GM13976 (cell line): Measurements from ENCODE around the gene NKD1.

ENCODE experiments used
- DNase-seq: peaks from one replicate; pipeline ENCODE4 v3.0.0; 2012; ENCODE audit warnings: low spot score
- CTCF ChIP-seq: IDR thresholded peaks from 2 replicates; pipeline ENCODE4 v1.5.1; 2012; ENCODE audit warnings: borderline replicate concordance, mild to moderate bottlenecking; ENCODE audit not compliant: insufficient read depth; ENCODE audit errors: extremely low read depth, missing control alignments, control extremely low read depth
- in situ Hi-C: fragments of 300-500 bp; cut with MboI; formaldehyde crosslinking; loops from one replicate; pipeline ENCODE4 v1.12.0; 2022; ENCODE audit warnings: low sequenced_read_pairs, mixed read lengths, inconsistent platforms; ENCODE audit not compliant: unreplicated experiment

Gene NKD1

GRCh38 chr16:50519001-50519400 is 29.2 kb upstream of the NKD1 start:
- no peak for DNase-seq
- no peak for TF ChIP-seq CTCF
- in situ Hi-C loops: loop anchor here (25.0 kb wide), 1 partner anchor 307 kb away; no protein-coding TSS in a partner anchor

GRCh38 chr16:50519602-50520001 is 28.6 kb upstream of the NKD1 start:
- in situ Hi-C loops: loop anchor here (25.0 kb wide), 1 partner anchor 307 kb away; no protein-coding TSS in a partner anchor
- no peak for DNase-seq
- no peak for TF ChIP-seq CTCF

- no peak for TF ChIP-seq CTCF
- in situ Hi-C loops: loop anchor here (25.0 kb wide), 1 partner anchor 308 kb away; no protein-coding TSS in a partner anchor
- DNase-seq: no peak
Measured at GRCh38 chr16:50520451-50521245, 27.5 kb upstream of the NKD1 start.

- in situ Hi-C loops: loop anchor here (25.0 kb wide), 1 partner anchor 309 kb away; no protein-coding TSS in a partner anchor
- no peak for TF ChIP-seq CTCF
- no peak for DNase-seq
Measured at GRCh38 chr16:50521246-50521900, 26.8 kb upstream of the NKD1 start.

- no peak for DNase-seq
- in situ Hi-C loops: loop anchor here (25.0 kb wide), 1 partner anchor 310 kb away; no protein-coding TSS in a partner anchor
- no peak for TF ChIP-seq CTCF
Measured at GRCh38 chr16:50522324-50522723, 25.9 kb upstream of the NKD1 start.

- TF ChIP-seq CTCF: no peak
- in situ Hi-C loops: loop anchor here (25.0 kb wide), 1 partner anchor 311 kb away; no protein-coding TSS in a partner anchor
- no peak for DNase-seq
Measured at GRCh38 chr16:50523710-50524109, 24.5 kb upstream of the NKD1 start.
